Activated T-cell treated with anti-CD3 and anti-CD28 coated beads for 4 hours (primary cell): ENCODE data around the gene LDHB.
"Not testable (repeated sequence)": the region's sequence is repeated elsewhere in the genome, so short reads cannot be mapped to it uniquely, and the experiment has no call there.

ENCODE experiments used
- DNase-seq: peaks from one replicate; pipeline ENCODE4 v3.0.0-alpha.2; 2020

LDHB gene

GRCh38 chr12:21657326-21658077 is at the start of gene LDHB:
Gene LDHB, minus strand, starts transcription at chr12:21657842. Its CDS starts 3,171 bp downstream, at chr12:21654671.
- DNase-seq = peak; percentile 90

- no peak for DNase-seq
These were observed 47.2 kb upstream of the LDHB start for GRCh38 chr12:21704847-21705246.

- DNase-seq = no peak
These were observed 42.2 kb upstream of the LDHB start for GRCh38 chr12:21699851-21700250.

DNA sequence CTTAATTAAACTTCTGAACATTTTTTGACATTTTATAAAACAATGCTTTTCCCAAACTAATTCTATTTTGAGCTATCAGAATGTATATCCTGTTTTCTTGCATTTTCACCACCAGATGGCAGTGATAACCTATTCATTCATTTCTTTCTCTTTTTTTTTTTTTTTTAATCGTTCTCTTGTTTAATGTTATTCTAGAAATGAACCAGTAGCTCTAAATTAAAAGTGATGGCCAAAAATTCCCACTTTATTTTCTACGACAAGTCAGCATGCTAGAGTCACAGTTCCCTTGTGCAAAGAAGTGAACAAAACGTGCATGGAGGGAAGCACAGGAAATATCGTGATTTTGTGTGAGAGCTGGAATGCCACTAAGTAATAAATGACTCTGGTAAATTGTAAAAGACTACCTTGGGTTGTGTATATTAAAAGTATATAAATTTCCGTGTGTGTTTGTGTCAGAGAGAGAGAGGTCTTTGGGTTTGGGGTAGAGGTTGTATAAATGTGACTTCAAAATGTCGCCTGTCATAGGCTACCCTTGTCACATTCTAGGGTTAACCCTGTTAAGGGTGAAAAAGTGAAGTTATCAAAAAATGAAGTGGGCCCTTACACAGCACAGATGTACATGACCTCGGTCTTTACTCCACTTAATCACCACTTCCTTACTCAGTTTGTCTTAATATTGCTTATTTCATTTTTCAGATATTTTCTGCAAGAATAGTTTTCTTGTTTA is 40.4 kb upstream of the LDHB start:
- no peak for DNase-seq

DNA sequence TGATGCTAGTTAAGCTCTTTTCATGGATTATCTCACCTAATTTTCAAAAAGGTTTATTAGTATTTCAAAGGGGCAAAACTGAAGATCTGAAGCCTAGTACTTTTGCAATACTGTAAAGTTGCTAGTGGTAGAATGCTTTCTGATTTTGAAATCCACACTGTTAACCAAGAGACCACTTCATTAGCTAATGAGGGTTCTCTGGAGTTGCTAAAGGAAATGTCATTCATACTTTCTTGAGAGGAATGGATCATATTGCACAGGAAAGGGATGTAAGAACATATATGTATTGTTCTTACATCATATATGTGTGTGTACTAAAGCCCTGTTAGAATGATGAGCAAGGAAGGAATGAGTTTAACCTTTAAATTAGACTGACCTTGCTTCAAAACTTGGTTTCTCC is 39.0 kb upstream of the LDHB start:
- no peak for DNase-seq

DNA sequence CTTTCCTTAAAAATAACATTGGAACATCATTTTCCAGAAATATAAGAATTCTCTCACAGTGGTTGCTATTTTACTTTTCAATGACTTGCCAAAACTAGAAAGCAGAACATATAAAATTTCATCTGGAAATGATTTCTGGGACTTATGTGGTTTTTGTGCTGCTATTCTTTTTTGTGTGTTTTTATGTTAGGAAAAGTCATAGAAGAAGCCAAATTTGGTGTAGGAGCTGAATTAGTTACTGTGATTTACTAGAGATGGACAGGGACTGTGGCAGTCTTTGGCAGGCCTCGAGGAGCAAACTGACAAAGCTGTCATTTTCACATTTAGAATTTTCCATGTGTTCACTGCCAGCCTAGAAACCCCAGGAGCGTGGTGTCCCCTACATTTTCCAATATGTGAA is 38.3 kb upstream of the LDHB start:
- DNase-seq = no peak

GRCh38 chr12:21694660-21695059 is 37.0 kb upstream of the LDHB start:
- no peak for DNase-seq

- DNase-seq = no peak
These were observed 33.9 kb upstream of the LDHB start for GRCh38 chr12:21691515-21691914.

DNA sequence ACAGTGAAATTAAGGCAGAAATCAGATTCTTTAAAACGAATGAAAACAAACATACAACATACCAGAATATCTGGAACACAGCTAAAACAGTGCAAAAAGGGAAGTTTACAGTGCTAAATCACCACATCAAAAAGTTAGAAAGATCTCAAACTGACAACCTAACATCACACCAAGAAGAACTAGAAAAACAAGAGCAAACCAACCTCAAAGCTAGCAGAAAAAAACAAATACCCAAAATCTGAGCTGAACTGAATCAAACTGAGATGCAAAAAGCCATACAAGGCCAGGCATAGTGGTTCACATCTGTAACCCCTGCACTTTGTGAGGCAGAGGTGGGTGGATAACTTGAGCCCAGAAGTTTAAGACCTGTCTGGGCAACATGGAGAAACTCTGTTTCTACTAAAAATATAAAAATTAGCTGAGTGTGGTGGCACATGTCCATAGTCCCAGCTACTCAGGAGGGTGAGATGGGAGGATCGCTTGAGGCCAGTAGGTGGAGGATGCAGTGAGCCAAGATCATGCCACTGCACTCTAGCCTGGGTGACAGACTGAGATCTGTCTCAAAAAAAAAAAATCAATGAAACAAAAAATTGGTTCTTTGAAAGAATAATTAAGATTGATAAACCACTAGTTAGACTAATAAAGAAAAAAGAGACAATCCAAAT is 33.2 kb upstream of the LDHB start:
- DNase-seq = no peak

- DNase-seq = no peak
These were observed 25.5 kb upstream of the LDHB start for GRCh38 chr12:21683115-21683514.

DNA sequence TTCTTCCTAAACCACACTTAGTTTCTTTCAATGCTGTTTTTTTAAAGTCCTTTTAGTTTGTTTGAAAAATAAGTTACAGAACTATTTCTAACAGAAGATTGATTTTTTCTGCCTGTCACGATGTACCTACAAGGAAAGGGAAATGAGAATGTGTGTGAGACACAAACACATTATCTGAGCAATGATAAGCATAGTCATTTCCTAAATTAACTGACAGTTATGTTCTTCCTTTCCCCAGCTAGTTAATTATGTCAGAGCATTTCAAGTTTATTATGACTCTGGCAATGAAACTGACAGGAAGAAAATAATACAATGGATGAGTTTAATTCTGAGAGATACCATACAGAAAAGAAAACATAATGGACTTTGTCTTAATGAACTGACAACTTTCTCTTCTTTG is 21.3 kb upstream of the LDHB start:
- no peak for DNase-seq

DNA sequence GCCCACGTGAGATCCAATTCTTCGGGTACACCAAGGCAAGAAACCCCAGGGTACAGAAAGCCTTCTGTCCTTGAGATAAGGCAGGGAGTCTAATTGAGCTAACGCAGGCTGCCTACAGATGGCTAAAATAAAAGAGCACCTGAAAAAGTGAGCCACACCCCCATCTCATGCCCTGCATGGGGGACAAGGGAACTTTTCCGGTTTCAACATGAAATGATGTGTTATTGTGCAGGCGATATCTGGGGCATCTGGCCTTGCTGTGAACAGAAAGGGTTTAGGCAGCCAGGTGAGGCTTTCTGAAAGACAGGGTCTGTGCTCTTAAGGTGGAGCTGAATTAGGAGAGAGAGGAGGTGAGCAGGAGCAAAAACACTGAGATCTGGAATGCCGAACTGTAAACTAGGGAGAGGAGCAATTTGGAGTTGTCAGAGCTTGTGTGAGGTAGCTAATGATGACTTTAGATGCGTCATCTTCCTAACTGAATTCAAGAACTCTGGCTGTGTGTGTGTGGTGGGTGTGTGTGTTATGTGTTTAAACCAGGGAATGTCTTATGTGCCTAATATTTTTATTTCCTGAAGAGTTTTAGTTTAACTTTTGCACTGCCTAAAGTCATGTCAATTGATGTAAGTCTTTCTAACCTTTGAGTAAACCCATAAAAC is 20.1 kb upstream of the LDHB start:
- no peak for DNase-seq

- DNase-seq = no peak
These were observed 19.6 kb upstream of the LDHB start for GRCh38 chr12:21677204-21677603.

- no peak for DNase-seq
These were observed 19.1 kb upstream of the LDHB start for GRCh38 chr12:21676776-21677175.

- DNase-seq = no peak
These were observed 18.0 kb upstream of the LDHB start for GRCh38 chr12:21675641-21676040.

DNA sequence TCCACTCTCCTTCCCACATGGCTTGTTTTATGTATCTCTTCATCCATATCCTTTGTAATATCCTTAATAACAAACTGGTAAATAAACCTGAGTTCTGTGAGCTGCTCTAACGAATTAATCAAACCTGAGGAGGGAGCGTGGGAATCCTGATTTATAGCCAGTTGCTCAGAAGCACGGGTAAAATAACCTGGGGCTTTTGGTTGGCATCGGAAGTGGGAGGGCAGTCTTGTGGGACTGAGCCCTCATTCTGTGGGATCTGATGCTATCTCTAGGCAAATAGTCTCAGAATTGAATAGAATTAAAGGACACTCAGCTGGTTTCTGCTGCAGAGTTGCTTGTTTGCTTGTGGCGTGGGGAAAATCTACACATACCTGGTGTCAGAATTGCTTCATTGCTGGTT is 17.5 kb upstream of the LDHB start:
- no peak for DNase-seq

DNA sequence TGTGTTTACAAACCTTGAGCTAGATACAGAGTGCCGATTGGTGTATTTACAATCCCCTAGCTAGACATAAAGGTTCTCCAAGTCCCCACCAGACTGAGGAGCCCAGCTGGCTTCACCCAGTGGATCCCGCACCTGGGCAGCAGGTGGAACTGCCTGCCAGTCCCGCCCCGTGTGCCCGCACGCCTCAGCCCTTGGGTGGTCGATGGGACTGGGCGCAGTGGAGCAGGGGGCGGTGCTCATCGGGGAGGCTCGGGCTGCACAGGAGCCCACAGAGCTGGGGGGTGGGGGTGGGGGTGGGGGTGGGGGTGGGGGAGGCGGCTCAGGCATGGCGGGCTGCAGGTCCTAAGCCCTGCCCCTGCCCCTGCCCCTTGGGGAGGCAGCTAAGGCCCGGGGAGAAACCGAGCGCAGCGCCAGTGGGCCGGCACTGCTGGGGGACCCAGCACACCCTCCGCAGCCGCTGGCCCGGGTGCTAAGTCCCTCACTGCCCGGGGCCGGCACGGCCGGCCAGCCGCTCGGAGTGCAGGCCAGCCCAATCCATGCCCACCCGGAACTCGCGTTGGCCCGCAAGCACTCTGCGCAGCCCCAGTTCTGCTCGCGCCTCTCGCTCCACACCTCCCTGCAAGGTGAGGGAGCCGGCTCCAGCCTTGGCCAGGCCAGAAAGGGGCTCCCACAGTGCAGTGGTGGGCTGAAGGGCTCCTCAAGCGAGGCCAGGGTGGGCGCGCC is 16.3 kb upstream of the LDHB start:
- not testable (repeated sequence) for DNase-seq

DNA sequence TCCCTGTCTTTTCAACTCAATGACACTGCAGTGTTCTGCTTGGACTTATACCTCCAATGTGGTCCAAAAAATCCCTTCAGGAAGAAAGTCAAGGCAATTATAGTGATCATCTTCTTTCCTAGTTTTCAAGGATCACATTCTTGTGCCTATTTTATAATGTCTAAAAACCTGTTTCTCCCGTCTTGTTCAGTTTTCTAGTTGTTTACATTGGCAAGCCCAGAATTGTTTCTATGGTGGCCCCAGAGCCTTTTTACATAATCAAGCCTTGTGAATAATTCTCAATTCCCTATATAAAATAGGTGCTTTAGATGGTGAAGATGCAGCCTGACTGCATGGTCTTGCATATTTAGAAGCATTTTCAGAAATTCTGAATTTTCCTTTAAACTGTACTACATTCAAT is 14.5 kb upstream of the LDHB start:
- DNase-seq = no peak

DNA sequence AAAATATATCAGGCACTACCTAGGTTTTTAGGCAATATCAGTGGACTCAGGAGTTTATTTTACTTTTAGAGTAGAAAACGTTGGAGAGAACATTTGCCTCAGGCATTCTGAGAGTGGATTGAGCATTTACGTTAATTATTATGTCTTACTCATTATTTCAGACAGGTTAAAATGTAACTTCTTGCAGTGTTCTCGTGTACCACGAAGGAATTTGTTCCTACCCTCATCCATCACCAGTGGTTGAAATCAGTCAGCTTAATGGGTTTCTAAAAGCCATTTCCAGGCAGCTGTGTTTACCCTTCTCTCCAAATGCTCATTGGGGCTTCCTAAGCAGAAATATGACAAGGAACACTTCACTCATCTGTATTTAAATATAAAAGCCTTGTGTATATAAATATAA is 9.1 kb upstream of the LDHB start:
- no peak for DNase-seq

DNA sequence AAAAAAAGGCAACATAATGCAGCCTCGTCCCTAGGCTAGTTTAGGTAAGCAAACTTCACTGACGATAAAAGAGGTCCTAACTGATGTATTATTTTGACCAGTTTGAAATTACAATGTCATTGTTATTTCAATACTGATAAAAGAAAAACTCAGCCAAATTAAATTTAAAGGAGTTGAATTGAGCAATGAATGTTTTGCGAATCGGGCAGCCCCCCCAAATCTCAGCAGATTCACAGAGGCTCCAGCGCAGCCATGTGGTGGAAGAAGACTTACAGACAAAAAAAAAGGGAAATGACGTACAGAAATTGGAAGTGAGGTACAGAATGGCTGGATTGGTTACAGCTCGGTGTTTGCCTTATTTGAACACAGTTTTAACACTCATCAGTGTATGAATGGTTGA is 8.2 kb upstream of the LDHB start:
- DNase-seq = no peak

- DNase-seq = no peak
These were observed 4.6 kb upstream of the LDHB start for GRCh38 chr12:21662122-21662792.

GRCh38 chr12:21661396-21662093 is 3.9 kb upstream of the LDHB start:
- DNase-seq = not testable (repeated sequence)
